GM20000 (cell line): ENCODE data around the gene HES4.

Source experiments
- DNase-seq: peaks from one replicate; pipeline ENCODE4 v3.0.0; 2012; ENCODE audit warnings: low spot score
- CTCF ChIP-seq: IDR thresholded peaks from 2 replicates; pipeline ENCODE4 v1.5.1; 2012; ENCODE audit warnings: mild to moderate bottlenecking, control low read depth; ENCODE audit errors: extremely low read depth, missing control alignments

Gene HES4

DNA sequence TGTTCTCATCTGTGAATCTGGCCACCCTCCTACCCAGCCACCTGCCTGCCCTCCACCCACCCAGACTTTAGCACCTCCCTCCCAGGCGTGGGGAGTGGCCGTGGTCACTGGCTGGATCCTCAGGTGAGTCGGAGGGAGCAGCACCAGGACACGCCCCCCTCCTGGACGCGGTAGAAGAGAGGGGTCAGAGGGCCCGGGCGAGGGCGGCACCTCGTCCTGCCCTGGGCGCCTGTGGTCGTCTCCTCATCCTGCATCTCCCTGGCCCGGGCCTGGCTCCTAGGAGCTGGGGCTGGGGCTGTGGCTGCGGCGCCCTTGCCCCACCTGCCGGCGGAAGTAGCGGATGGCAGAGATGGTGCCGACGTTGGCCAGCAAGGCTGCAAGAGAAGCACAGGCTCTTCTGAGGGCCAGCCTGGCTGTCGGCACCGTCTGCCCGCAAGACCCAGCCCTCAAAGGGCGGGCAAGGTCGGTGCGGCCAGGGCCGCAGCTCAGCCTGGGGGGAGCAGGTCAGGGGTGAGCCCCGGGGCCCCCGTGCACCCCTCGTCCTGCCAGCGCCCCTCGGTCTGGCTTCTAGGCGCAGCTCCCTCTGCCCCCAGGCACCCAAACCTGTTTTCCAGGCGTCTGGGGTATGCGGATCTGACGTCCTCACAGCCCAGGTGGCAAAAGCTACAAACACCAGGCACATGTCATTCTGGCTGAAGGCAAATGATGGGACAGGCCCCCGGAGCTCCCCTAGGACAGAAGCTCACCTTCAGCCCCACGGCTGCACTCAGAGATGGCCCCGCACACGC is 23.8 kb downstream of the HES4 start:
- peak; percentile 84 for DNase-seq
- TF ChIP-seq CTCF: no peak

GRCh38 chr1:975365-975764 is 24.5 kb downstream of the HES4 start:
- DNase-seq: no peak
- TF ChIP-seq CTCF: no peak

DNA sequence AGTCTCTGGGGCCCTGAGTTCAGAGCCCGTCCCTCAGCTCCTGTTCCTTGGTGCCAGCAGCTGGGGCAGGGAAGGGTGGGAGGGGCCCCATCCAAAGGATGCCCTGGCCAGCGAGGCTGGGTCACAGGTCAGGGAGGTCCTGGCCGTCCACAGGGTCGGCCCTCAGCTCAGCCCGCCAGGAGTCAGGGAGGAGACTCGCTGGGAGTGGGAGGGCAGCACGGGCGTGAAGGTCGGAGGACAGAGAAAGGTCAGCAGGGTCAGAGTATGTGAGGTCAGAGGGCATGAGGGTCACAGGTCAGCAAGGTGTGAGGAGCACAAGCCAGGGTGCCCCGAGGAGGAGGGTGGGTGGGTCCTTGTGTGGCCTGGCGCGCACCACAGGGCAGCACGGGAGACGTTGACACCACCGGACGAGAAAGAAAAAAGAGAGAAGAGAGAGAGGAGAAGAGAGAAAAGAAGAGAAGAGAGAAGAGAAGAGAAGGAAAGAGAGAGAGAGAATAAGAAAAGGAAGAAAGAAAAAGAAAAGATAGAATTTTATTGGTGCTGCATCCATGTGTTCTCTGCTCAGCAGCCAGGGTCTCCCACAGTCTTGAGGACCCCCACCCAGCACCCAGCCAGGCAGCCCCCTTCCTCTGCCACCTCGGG is 25.1 kb downstream of the HES4 start:
- no peak for TF ChIP-seq CTCF
- no peak for DNase-seq

DNA sequence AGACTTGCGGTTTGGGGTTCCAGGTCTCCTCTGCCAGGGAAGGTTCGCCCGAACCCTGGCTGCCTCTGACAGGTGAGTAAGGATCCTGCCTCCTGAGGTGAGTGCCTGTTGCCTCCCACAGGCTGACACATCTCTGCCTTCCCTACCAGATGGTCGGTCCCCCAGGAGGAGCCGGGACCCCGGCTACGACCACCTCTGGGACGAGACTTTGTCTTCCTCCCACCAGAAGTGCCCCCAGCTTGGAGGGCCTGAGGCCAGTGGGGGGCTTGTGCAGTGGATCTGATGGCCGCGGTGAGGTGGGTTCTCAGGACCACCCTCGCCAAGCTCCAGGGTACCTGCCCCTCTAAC is 25.6 kb downstream of the HES4 start:
- DNase-seq: no peak
- no peak for TF ChIP-seq CTCF

DNA sequence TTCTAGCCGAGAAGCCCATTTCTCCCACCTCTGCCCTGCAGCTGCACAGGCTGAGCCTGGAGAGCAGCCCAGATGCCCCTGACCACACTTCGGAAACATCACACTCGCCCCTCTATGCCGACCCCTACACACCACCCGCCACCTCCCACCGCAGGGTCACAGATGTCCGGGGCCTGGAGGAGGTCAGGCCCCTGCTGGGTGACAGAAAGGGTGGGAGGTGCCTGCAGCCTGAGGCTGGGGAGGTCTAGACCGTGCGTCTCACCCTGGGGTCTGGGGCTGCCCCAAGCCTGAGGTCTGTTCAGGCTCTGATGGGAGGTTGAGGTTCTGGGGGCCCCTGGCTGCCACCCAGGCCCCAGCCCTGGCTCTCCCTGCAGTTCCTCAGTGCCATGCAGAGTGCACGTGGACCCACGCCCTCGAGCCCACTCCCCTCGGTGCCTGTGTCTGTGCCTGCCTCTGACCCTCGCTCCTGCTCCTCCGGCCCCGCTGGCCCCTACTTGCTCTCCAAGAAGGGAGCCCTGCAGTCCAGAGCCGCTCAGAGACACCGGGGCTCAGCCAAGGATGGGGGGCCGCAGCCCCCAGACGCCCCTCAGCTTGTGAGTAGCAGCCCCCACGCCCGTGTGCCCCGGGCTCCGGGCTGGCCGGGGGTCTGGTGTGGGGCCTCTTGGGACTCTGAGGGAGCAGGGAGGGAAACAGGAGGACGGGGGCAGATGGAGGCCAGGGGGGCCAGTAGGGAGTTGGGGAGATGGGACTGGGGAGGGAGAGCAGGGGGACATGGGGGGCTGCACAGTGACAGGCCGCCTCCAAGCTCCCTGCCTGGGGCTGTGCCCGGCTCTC is 26.2 kb downstream of the HES4 start:
- TF ChIP-seq CTCF: no peak
- DNase-seq: no peak

DNA sequence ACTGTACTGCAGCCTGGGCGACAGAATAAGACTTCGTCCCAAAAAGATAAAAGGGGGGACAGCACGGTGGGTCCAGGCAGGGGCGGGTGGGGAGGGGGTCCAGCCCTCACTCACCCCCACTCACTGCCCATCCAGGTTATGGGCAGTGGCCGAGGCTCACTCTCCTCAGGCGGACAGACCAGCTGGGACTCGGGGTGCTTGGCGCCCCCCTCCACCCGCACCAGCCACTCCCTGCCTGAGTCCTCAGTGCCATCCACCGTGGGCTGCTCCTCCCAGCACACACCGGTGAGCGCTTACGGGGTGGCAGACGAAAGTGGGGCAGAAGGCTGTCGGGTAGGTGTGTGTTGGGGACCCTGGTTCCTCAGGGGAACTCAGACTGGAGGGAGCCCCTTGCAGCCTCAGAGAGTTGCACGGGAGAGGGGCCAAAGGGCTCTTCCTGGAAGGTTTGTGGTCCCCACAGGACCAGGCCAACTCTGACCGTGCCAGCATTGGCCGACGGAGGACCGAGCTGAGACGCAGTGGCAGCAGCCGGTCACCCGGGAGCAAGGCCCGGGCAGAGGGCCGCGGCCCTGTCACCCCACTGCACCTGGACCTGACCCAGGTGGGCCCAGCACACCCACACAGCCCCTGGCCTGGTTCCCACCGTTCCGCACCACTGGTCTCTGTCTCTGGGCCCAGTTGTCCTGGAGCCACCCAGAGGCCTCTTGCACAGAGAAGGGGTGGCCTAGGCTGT is 27.0 kb downstream of the HES4 start:
- no peak for TF ChIP-seq CTCF

More for the DNA sequence above, 27.0 kb downstream of the HES4 start:
- no peak for DNase-seq
